Neural cell (in vitro differentiated cells): ENCODE data around the gene CEMIP. TPM values are rescaled to one million over a fixed set of nuclear protein-coding genes. Genes with fewer than 3 reads are reported as not detected.

Experiments used
- H2AFZ ChIP-seq: fragments of 200-600, 300-800 bp; sonication (generic), shearing (Covaris generic); 2 replicates; pipeline ENCODE4 v1.6.0; 2014; ENCODE audit warnings: low read depth, mild to moderate bottlenecking, antibody characterized with exemption, low read length, moderate library complexity
- H3F3A ChIP-seq: fragments of 200-600 bp; shearing (Covaris generic); 2 replicates; pipeline ENCODE4 v1.6.1; 2016; ENCODE audit warnings: mild to moderate bottlenecking, moderate library complexity, mixed read lengths, antibody characterized with exemption, low read length; ENCODE audit not compliant: insufficient read depth, poor library complexity, severe bottlenecking
- H3K27ac ChIP-seq: fragments of 200-600, 300-800 bp; sonication (generic), shearing (Covaris generic); 2 replicates; pipeline ENCODE4 v1.5.1; 2014; ENCODE audit warnings: mild to moderate bottlenecking, low read length, moderate library complexity
- H3K27me3 ChIP-seq: fragments of 300-800, 200-600 bp; sonication (generic), shearing (Covaris generic); 2 replicates; pipeline ENCODE4 v1.6.0; 2014; ENCODE audit warnings: mild to moderate bottlenecking, low read depth, low read length, moderate library complexity; ENCODE audit not compliant: insufficient read depth
- H3K36me3 ChIP-seq: fragments of 300-800, 200-600 bp; sonication (generic), shearing (Covaris generic); 2 replicates; pipeline ENCODE4 v1.5.1; 2014; ENCODE audit warnings: mild to moderate bottlenecking, antibody characterized with exemption, low read length, moderate library complexity; ENCODE audit not compliant: insufficient read depth
- H3K4me2 ChIP-seq: fragments of 300-800, 200-600 bp; sonication (generic), shearing (Covaris generic); 2 replicates; pipeline ENCODE4 v1.6.0; 2014; ENCODE audit warnings: mild to moderate bottlenecking, low read length
- H3K4me3 ChIP-seq: fragments of 300-800, 200-600 bp; sonication (generic), shearing (Covaris generic); 2 replicates; pipeline ENCODE4 v1.5.1; 2014; ENCODE audit warnings: mild to moderate bottlenecking, low read length, moderate library complexity
- H3K79me2 ChIP-seq: fragments of 200-600 bp; shearing (Covaris generic); replicated peaks from 2 replicates; pipeline ENCODE4 v1.6.0; 2014; ENCODE audit warnings: mild to moderate bottlenecking, low read length, moderate library complexity; ENCODE audit not compliant: insufficient read depth
- H3K9ac ChIP-seq: fragments of 300-800, 200-600 bp; sonication (generic), shearing (Covaris generic); 2 replicates; pipeline ENCODE4 v1.6.1; 2016; ENCODE audit warnings: mild to moderate bottlenecking, low read length, mixed read lengths
- H3K9me2 ChIP-seq: fragments of 200-600 bp; shearing (Covaris generic); 2 replicates; pipeline ENCODE4 v1.6.1; 2016; ENCODE audit warnings: mild to moderate bottlenecking, low read length, mixed read lengths; ENCODE audit not compliant: insufficient read depth
- H3K9me3 ChIP-seq: fragments of 200-600, 300-800 bp; sonication (generic), shearing (Covaris generic); 2 replicates; pipeline ENCODE4 v1.6.1; 2016; ENCODE audit warnings: mild to moderate bottlenecking, mixed run types, low read length, moderate library complexity, mixed read lengths
- H4K20me1 ChIP-seq: fragments of 200-600 bp; shearing (Covaris generic); 2 replicates; pipeline ENCODE4 v1.6.1; 2016; ENCODE audit warnings: mild to moderate bottlenecking, mixed run types; ENCODE audit not compliant: insufficient read depth
- EP300 ChIP-seq: fragments of 450-650 bp; conservative IDR thresholded peaks from 2 replicates; pipeline ENCODE4 v1.6.1; 2014; ENCODE audit warnings: antibody characterized with exemption, mild to moderate bottlenecking, moderate library complexity; ENCODE audit not compliant: poor library complexity, severe bottlenecking
- EZH2 ChIP-seq: fragments of 200-600, 300-800 bp; shearing (Covaris generic), sonication (generic); IDR thresholded peaks from 2 replicates; pipeline ENCODE4 v1.6.1; 2014; ENCODE audit warnings: antibody characterized with exemption, low read length, borderline replicate concordance, mild to moderate bottlenecking; ENCODE audit not compliant: insufficient read depth, poor library complexity, severe bottlenecking
- MXI1 ChIP-seq: fragments of 450-650 bp; conservative IDR thresholded peaks from 2 replicates; pipeline ENCODE4 v1.6.1; 2014; ENCODE audit warnings: antibody characterized with exemption, mild to moderate bottlenecking; ENCODE audit not compliant: poor library complexity, severe bottlenecking
- POLR2AphosphoS5 ChIP-seq: IDR thresholded peaks from 2 replicates; pipeline ENCODE4 v1.6.1; 2012
- RAD21 ChIP-seq: fragments of 450-650 bp; conservative IDR thresholded peaks from 2 replicates; pipeline ENCODE4 v1.6.1; 2014; ENCODE audit warnings: antibody characterized with exemption, mild to moderate bottlenecking, moderate library complexity
- SMC3 ChIP-seq: fragments of 450-650 bp; conservative IDR thresholded peaks from 2 replicates; pipeline ENCODE4 v1.6.1; 2014; ENCODE audit warnings: antibody characterized with exemption, mild to moderate bottlenecking, moderate library complexity; ENCODE audit not compliant: poor library complexity
- TAF1 ChIP-seq: IDR thresholded peaks from 2 replicates; pipeline ENCODE4 v1.6.1; 2012; ENCODE audit warnings: low read depth
- polyA plus RNA-seq: library from polyadenylated mRNA; depleted of rRNA; stranded (reverse); fragments of >200 nt; gene quantifications from 2 replicates; pipeline ENCODE4 v1.2.3, GENCODE V29; 2014
- TF ChIP-seq, protein P1 (sequence below): fragments of 450-650 bp; IDR thresholded peaks from 2 replicates; pipeline ENCODE4 v1.5.1; 2014; ENCODE audit warnings: antibody characterized with exemption, mild to moderate bottlenecking, moderate library complexity; ENCODE audit not compliant: poor library complexity, severe bottlenecking
- TF ChIP-seq, protein P2 (sequence below): IDR thresholded peaks from 2 replicates; pipeline ENCODE4 v1.6.1; 2012; ENCODE audit warnings: borderline replicate concordance

Gene CEMIP
- polyA plus RNA-seq, 1 donor from 2014 or later, result 0.04 TPM

GRCh38 chr15:80944818-80945217 is 165.6 kb downstream of the CEMIP start:
- Histone ChIP-seq H3K27me3 (no peaks in the 10 kb centered on the region), H3K9ac (no peak overlapping the region), H3K27ac (no peak overlapping the region), H3K4me2 (no peak overlapping the region), H4K20me1 (no peaks in the 10 kb centered on the region), H3K4me3 (no peak overlapping the region), H2AFZ (no peak overlapping the region), H3F3A (no peaks in the 10 kb centered on the region), H3K79me2 (no peaks in the 10 kb centered on the region), H3K36me3 (no peaks in the 10 kb centered on the region), H3K9me2 (no peaks in the 10 kb centered on the region), H3K9me3 (no peaks in the 10 kb centered on the region)
- no peak for TF ChIP-seq SMC3
- TF ChIP-seq, protein P1, sequence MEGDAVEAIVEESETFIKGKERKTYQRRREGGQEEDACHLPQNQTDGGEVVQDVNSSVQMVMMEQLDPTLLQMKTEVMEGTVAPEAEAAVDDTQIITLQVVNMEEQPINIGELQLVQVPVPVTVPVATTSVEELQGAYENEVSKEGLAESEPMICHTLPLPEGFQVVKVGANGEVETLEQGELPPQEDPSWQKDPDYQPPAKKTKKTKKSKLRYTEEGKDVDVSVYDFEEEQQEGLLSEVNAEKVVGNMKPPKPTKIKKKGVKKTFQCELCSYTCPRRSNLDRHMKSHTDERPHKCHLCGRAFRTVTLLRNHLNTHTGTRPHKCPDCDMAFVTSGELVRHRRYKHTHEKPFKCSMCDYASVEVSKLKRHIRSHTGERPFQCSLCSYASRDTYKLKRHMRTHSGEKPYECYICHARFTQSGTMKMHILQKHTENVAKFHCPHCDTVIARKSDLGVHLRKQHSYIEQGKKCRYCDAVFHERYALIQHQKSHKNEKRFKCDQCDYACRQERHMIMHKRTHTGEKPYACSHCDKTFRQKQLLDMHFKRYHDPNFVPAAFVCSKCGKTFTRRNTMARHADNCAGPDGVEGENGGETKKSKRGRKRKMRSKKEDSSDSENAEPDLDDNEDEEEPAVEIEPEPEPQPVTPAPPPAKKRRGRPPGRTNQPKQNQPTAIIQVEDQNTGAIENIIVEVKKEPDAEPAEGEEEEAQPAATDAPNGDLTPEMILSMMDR, result no peak
- no peak for TF ChIP-seq EZH2
- TF ChIP-seq, protein P2, sequence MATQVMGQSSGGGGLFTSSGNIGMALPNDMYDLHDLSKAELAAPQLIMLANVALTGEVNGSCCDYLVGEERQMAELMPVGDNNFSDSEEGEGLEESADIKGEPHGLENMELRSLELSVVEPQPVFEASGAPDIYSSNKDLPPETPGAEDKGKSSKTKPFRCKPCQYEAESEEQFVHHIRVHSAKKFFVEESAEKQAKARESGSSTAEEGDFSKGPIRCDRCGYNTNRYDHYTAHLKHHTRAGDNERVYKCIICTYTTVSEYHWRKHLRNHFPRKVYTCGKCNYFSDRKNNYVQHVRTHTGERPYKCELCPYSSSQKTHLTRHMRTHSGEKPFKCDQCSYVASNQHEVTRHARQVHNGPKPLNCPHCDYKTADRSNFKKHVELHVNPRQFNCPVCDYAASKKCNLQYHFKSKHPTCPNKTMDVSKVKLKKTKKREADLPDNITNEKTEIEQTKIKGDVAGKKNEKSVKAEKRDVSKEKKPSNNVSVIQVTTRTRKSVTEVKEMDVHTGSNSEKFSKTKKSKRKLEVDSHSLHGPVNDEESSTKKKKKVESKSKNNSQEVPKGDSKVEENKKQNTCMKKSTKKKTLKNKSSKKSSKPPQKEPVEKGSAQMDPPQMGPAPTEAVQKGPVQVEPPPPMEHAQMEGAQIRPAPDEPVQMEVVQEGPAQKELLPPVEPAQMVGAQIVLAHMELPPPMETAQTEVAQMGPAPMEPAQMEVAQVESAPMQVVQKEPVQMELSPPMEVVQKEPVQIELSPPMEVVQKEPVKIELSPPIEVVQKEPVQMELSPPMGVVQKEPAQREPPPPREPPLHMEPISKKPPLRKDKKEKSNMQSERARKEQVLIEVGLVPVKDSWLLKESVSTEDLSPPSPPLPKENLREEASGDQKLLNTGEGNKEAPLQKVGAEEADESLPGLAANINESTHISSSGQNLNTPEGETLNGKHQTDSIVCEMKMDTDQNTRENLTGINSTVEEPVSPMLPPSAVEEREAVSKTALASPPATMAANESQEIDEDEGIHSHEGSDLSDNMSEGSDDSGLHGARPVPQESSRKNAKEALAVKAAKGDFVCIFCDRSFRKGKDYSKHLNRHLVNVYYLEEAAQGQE, result no peak
- TF ChIP-seq POLR2AphosphoS5, result no peak
- TF ChIP-seq RAD21, result no peak
- TF ChIP-seq EP300, result no peak
- no peak for TF ChIP-seq TAF1
- no peak for TF ChIP-seq MXI1

DNA sequence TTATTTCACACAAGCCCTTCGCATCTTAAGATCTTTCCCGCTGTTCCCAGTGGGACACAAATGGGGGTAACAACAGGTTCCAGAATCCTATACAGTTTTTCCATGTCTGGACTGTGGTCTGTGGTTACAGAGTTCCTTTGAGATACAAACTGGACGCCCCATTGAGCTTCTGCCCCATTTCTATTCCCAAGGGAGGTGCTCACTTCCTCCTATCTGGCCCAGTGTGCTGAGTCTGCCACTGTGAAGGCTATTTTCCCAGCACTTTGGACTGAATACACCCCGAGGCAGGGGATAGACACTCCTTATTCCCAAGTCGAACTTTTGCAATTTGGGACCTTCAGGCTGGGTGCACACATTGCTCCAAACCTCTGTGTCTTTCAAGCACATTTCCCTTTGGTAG is 166.4 kb downstream of the CEMIP start:
- Histone ChIP-seq H3K4me2 (no peak overlapping the region), H3K9me2 (no peaks in the 10 kb centered on the region), H3K79me2 (no peaks in the 10 kb centered on the region), H3K9ac (no peak overlapping the region), H2AFZ (no peak overlapping the region), H3K27me3 (no peaks in the 10 kb centered on the region), H3K9me3 (no peaks in the 10 kb centered on the region), H3K27ac (no peak overlapping the region), H4K20me1 (no peaks in the 10 kb centered on the region), H3F3A (no peaks in the 10 kb centered on the region), H3K36me3 (no peaks in the 10 kb centered on the region), H3K4me3 (no peak overlapping the region)
- TF ChIP-seq, protein P1, result no peak
- no peak for TF ChIP-seq EZH2
- no peak for TF ChIP-seq SMC3
- TF ChIP-seq POLR2AphosphoS5, result no peak
- TF ChIP-seq TAF1, result no peak
- no peak for TF ChIP-seq MXI1
- TF ChIP-seq, protein P2, result no peak
- no peak for TF ChIP-seq RAD21
- TF ChIP-seq EP300, result no peak
